B cell (primary cell): ENCODE results near the gene NPHP4.

Experiments used
- EZH2 ChIP-seq: IDR thresholded peaks from 2 replicates; pipeline ENCODE4 v1.6.1; 2012; ENCODE audit warnings: borderline replicate concordance, low read depth, mild to moderate bottlenecking, moderate library complexity, low read length; ENCODE audit not compliant: insufficient read depth, poor library complexity, severe bottlenecking
- TF ChIP-seq, protein P1 (sequence below): fragments of 200-600 bp; IDR thresholded peaks from one replicate; pipeline ENCODE4 v1.8.0; 2022; ENCODE audit warnings: antibody characterized with exemption, mild to moderate bottlenecking

DNA sequence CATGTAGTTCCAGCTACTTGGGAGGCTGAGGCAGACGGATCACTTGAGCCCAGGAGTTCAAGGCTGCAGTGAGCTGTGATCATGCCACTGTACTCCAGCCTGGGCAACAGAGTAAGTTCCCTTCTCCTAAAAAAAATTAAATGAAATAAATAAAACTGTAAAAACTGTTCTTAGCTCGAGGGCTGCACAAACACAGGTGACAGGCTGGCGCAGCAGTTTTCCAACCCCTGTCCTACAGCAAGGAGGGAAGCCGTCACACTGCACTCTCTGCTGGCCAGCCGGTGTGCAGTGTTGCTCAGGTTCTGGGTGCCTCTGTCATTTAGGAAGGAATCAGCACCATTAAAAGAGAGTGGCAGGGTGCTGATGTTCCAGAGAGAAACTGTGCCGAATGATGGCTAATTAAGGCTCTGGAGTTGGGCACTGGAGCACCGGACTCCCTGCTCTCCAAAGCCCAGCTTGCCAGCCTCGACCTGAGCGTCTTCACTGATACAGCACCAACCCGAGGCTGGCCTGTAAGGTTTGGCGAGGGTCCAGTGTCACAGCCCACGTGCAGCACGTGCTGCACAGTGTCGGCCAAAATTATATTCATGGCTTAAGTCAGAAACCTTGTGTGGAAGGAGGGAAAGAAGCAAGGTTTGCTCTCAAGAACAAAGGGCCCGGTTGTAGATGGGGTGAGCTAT is 27.1 kb upstream of the NPHP4 start:
- TF ChIP-seq, protein P1, sequence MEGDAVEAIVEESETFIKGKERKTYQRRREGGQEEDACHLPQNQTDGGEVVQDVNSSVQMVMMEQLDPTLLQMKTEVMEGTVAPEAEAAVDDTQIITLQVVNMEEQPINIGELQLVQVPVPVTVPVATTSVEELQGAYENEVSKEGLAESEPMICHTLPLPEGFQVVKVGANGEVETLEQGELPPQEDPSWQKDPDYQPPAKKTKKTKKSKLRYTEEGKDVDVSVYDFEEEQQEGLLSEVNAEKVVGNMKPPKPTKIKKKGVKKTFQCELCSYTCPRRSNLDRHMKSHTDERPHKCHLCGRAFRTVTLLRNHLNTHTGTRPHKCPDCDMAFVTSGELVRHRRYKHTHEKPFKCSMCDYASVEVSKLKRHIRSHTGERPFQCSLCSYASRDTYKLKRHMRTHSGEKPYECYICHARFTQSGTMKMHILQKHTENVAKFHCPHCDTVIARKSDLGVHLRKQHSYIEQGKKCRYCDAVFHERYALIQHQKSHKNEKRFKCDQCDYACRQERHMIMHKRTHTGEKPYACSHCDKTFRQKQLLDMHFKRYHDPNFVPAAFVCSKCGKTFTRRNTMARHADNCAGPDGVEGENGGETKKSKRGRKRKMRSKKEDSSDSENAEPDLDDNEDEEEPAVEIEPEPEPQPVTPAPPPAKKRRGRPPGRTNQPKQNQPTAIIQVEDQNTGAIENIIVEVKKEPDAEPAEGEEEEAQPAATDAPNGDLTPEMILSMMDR = no peak
- TF ChIP-seq EZH2 = no peak
